ENCODE results near the gene TMPRSS4. TPM values are rescaled to one million over a fixed set of nuclear protein-coding genes. Genes with fewer than 3 reads are reported as not detected.

Gene TMPRSS4
- total RNA-seq, 2 donors from 2014 or later = 6.5 TPM; not detected in 1

GRCh38 chr11:118051136-118051610 lies 25.7 kb upstream of the TMPRSS4 start:
- Histone ChIP-seq H3K27me3 (no peaks in the 10 kb centered on the region), H3K4me1 (no peaks in the 10 kb centered on the region), H3K36me3 (replicated peaks in 1 of 2; ENCODE audit: insufficient read depth in 1 of 2, low read depth in 2 of 2) (no peaks in the 10 kb centered on the region), H3K9me3 (no peaks in the 10 kb centered on the region), H3K27ac (no peak overlapping the region), H3K4me3 (no peak overlapping the region)
- 55 to 58% methylated on average over 5 to 7 of the region's 7 CpGs for WGBS, 2 donors
- DNase-seq (no peak), ATAC-seq (no peak)
- TF ChIP-seq POLR2A (IDR thresholded peaks at IDR 0.05) = no peak
- TF ChIP-seq, protein P1, sequence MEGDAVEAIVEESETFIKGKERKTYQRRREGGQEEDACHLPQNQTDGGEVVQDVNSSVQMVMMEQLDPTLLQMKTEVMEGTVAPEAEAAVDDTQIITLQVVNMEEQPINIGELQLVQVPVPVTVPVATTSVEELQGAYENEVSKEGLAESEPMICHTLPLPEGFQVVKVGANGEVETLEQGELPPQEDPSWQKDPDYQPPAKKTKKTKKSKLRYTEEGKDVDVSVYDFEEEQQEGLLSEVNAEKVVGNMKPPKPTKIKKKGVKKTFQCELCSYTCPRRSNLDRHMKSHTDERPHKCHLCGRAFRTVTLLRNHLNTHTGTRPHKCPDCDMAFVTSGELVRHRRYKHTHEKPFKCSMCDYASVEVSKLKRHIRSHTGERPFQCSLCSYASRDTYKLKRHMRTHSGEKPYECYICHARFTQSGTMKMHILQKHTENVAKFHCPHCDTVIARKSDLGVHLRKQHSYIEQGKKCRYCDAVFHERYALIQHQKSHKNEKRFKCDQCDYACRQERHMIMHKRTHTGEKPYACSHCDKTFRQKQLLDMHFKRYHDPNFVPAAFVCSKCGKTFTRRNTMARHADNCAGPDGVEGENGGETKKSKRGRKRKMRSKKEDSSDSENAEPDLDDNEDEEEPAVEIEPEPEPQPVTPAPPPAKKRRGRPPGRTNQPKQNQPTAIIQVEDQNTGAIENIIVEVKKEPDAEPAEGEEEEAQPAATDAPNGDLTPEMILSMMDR (IDR thresholded peaks at IDR 0.05) = no peak
- intact Hi-C loops (cut with DNase I) = loop anchor here (10.0 kb wide), 2 partner anchors 106 to 606 kb away; no protein-coding TSS in a partner anchor

DNA sequence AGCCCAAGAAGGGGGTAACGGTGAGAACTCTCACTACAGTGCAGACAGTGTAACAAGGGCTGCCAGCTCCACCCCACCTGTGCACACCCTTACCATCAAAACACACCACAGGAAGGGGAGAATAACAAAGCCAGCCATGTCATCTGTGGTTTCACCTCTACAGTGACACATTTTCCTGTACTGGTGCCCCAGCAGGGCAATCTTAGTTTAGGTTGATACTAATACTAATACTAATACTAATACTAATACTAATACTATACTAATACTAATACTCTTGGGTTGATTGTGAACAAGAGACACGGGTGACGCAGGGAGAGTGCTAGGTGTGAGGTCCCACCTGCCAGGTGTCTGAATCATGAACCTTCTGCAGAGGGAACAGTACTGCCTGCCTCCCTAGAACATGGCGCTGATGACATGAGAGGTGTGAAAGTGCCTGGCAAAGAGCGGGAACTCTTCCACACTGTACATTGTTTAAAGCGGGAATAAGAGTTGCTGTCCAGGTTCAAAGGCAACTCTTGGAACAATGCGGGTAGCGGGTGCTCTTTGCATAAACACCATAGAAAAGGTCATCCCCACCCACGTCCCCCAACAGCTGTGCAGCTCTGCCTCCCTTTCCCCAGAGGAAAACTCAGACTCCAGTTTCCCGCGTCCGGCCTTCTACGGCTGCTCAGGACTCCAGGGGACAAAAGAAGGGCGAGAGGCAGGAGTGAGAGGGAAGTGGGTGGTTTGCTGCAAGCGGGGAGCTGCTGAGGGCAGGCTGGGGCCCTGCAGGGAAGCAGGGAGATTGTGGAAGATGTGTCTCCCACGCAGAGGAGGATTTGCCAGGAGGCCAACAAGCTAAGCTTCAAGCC lies 25.0 kb upstream of the TMPRSS4 start:
- H3K4me1 ChIP-seq = no peaks in the 10 kb centered on the region
- intact Hi-C loops (cut with DNase I) = loop anchor here (10.0 kb wide), 2 partner anchors 107 to 607 kb away; no protein-coding TSS in a partner anchor
- DNase-seq (no peak), ATAC-seq (no peak)
- TF ChIP-seq, protein P1 (IDR thresholded peaks at IDR 0.05) = no peak
- TF ChIP-seq POLR2A (IDR thresholded peaks at IDR 0.05) = no peak
- H3K36me3 ChIP-seq (replicated peaks in 1 of 2; ENCODE audit: insufficient read depth in 1 of 2, low read depth in 2 of 2) = no peaks in the 10 kb centered on the region
- no peaks in the 10 kb centered on the region for H3K9me3 ChIP-seq
- 80 to 82% methylated on average over 15 to 16 of the region's 16 CpGs for WGBS, 2 donors
- no peaks in the 10 kb centered on the region for H3K27me3 ChIP-seq
- no peak overlapping the region for H3K4me3 ChIP-seq
- no peak overlapping the region for H3K27ac ChIP-seq

GRCh38 chr11:118052581-118053206 lies 24.2 kb upstream of the TMPRSS4 start:
- Histone ChIP-seq H3K4me1 (no peaks in the 10 kb centered on the region), H3K36me3 (replicated peaks in 1 of 2; ENCODE audit: insufficient read depth in 1 of 2, low read depth in 2 of 2) (no peaks in the 10 kb centered on the region), H3K27ac (no peak overlapping the region), H3K4me3 (no peak overlapping the region), H3K9me3 (no peaks in the 10 kb centered on the region), H3K27me3 (no peaks in the 10 kb centered on the region)
- ATAC-seq (no peak), DNase-seq (no peak)
- 75 to 79% methylated on average over 11 to 13 of the region's 13 CpGs for WGBS, 2 donors
- TF ChIP-seq POLR2A (IDR thresholded peaks at IDR 0.05) = no peak
- TF ChIP-seq, protein P1 (IDR thresholded peaks at IDR 0.05) = no peak
- intact Hi-C loops (cut with DNase I) = loop anchor here (10.0 kb wide), 2 partner anchors 108 to 608 kb away; no protein-coding TSS in a partner anchor

DNA sequence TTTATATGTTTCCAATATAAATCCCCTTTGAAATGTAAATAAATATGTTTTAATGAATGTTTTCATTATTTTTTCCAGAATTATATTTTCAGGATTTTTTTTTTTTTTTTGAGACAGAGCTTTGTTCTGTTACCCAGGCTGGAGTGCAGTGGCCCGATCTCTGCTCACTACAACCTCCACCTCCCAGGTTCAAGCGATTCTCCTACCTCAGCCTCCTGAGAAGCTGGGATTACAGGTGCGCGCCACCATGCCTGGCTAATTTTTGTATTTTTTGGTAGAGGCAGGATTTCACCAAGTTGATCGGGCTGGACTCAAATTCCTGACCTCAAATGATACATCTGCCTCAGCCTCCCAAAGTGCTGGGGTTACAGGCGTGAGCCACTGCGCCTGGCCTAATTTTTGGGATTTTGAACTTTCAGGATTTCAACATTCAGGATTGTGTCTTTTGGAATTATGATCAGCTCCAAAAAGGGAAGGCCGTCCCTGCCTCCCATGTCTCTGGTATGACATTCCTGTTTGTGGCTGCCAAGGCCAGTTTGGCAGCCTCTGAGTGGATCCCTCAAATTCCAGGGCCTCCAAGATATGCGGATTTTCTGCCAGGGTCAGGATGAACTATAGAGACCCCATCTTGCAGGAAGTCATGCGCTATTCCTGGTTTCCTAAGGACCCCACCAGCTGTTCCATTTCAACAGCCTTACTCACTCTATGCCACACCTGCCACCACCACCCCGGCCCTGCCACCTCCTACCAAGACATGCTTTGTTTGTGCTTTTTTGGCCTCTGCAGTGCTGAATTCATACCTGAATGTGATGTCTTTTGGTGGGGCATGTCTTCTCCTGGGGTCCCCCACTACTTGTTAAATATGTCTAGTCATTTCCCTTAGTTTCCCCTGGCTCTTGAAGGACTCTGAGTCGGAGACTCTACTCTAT lies 21.9 kb upstream of the TMPRSS4 start:
- ATAC-seq = no peak
- peak in 1 of 4 donors; percentile 8 for DNase-seq
- H3K27me3 ChIP-seq = no peaks in the 10 kb centered on the region
- no peaks in the 10 kb centered on the region for H3K4me1 ChIP-seq
- TF ChIP-seq, protein P1 (IDR thresholded peaks at IDR 0.05) = no peak
- TF ChIP-seq POLR2A (IDR thresholded peaks at IDR 0.05) = no peak
- intact Hi-C loops (cut with DNase I) = loop anchor here (5.0 to 10.0 kb wide), 3 partner anchors 110 to 610 kb away; no protein-coding TSS in a partner anchor
- WGBS, 2 donors = 71 to 83% methylated on average over 12 of the region's 12 CpGs
- H3K27ac ChIP-seq = no peak overlapping the region
- H3K36me3 ChIP-seq (replicated peaks in 1 of 2; ENCODE audit: insufficient read depth in 1 of 2, low read depth in 2 of 2) = no peaks in the 10 kb centered on the region
- H3K4me3 ChIP-seq = no peak overlapping the region
- no peaks in the 10 kb centered on the region for H3K9me3 ChIP-seq

All from body of pancreas (tissue), 4 donors.